Measurements from ENCODE around the gene AQP6.

AQP6 gene

DNA sequence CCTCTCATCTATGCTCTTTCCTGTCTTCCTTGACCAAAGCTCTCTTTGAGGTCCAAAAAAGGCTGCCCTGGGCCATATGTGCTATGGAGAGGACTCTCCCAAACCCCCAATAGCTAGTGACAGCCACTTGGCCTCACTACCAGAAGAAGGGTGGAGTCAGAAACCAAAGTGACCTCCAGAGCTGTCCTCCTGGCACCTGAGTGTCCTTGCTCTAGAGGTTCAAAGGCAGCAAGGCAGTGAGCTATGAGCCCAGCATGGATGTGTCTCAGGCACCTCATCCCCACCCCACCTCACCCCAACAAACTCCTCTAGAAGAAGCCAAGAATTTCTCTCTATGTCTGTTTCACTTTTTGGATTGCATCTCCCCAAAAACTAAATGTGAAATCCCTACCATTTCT lies 15.2 kb upstream of the AQP6 start:
- no peak for DNase-seq

DNA sequence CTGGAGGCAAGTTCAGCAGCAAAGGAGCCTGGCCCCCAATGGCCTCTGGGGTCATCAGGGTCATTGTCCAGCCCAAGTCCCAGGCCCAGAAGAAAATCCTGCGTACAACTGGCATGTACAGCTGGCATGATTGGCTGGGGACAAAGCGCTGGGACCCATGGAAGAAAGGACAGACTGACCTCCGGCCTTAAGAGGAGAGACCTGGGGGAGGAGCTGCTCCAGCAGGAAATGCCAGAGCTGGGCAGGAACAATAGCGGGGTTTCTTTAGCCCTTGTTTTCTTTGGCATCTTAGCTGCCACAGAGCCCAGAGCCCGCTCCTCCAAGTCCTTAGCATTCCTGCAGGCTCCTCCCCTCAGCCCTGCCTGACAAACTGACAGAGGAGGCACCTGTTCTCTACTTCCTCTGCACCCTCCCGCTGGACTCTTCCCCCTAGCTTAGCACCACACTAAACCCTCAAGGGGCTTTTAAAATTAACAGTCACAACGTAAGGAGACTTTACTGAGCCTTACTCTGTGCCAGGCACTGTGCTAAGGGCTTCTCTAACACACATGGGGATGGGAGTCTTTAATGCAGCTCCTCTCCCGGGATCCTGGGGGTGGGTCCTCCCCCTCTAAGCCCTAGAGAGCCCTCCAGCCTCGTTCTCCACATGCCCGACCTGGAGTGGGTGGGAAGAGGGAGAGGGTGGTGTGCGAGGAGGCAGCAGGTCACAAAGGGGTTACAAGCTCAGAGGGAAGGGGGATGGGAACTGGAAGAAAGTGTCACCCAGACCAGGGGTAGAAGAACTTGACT lies 12.9 kb upstream of the AQP6 start:
- DNase-seq = no peak

DNA sequence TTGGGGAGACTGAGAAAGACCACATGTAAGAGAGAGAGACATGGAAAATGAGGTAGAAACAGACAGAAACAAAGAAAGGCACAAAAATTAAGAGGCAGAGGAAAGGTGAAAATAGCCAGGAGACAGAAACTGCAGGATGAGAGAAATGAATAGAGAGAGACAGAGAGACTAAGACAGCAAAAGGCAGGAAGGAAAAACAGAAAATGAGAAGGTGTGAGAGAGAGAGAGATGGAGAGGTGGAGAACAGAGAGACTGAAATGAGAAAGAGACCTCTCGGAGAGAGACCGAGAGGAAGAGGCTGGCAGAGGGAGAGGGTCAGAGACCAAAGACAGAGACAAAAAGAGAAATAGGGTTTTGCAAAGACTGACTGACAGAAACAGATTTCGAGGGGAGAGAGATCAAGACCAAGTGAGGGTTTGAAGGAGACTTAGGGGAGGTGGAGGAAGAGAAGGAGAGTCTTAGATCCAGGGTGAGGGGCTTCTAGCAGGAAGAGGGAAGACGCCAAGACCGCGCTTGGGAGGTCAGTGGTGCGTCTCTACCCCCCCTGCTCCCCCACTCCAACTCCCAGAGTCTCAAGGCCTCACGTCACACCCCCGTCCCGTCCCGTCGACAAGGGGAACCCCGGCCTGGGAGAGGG lies 12.2 kb upstream of the AQP6 start:
- no peak for DNase-seq

DNA sequence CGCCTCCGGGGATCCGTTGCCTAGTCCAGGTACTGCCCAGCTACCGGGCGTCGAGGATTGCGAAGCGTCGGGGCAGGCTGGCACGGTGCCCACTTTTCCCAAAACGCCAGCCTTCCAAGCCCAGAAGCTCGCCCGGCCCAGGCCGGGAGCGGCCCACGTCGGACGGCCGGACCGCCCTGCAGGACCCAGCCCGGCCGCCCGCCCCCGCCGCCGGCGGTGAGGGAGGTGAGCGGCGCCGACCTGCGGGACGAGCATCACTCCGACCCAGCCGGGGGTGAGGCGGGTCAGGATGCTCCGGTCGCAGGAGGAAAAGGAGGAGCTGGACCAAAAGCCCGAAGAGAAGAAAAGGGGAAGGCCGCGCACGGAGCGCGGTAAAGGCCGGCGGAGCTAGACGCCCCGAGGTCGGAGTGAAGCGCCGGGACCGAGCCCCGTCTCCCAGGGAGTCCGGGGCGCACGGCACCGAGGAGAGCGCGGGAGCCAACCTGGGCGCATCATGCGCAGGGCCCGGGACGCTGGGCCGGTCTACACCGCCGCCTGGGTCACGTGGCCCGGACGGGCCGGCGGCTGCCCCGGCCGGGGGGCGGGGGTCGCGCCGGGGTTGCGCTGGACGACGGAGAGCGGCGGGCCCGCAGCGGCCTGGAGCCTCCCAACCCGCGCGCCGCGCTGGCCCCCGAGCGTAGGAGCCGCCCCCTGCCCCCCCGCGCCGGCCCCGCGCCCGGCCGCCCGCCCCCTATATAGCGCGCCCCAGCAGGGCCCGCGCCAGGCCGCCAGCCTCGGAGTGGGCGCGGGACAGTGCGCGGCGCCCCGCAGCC lies 11.4 kb upstream of the AQP6 start, which contains the start of gene AQP5:
Gene AQP5 (plus strand): TSS at position 762 of the 812 bp plus-strand sequence. CDS start 146 bp downstream, outside the sequence.
- DNase-seq = no peak

DNA sequence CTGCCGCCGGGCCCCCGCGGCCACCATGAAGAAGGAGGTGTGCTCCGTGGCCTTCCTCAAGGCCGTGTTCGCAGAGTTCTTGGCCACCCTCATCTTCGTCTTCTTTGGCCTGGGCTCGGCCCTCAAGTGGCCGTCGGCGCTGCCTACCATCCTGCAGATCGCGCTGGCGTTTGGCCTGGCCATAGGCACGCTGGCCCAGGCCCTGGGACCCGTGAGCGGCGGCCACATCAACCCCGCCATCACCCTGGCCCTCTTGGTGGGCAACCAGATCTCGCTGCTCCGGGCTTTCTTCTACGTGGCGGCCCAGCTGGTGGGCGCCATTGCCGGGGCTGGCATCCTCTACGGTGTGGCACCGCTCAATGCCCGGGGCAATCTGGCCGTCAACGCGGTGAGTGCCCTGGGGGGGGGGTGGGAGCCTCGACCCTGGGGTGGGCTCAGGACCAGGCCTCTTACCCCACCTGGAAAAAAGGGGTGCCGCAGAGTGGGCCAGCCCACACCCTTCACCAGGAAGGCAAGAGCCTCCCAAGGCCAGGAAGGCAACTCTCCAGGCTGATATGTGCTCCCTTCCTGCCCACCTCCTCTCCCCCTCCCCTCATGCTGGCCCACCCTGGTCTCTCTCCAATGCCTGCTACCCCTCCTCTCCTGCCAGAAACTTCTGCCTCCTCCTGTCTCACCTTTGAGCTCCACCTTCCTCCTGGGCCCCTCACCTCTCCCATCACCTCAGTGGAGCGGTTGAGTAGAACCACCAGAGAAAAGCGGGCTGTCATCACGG lies 10.6 kb upstream of the AQP6 start:
- DNase-seq = no peak

DNA sequence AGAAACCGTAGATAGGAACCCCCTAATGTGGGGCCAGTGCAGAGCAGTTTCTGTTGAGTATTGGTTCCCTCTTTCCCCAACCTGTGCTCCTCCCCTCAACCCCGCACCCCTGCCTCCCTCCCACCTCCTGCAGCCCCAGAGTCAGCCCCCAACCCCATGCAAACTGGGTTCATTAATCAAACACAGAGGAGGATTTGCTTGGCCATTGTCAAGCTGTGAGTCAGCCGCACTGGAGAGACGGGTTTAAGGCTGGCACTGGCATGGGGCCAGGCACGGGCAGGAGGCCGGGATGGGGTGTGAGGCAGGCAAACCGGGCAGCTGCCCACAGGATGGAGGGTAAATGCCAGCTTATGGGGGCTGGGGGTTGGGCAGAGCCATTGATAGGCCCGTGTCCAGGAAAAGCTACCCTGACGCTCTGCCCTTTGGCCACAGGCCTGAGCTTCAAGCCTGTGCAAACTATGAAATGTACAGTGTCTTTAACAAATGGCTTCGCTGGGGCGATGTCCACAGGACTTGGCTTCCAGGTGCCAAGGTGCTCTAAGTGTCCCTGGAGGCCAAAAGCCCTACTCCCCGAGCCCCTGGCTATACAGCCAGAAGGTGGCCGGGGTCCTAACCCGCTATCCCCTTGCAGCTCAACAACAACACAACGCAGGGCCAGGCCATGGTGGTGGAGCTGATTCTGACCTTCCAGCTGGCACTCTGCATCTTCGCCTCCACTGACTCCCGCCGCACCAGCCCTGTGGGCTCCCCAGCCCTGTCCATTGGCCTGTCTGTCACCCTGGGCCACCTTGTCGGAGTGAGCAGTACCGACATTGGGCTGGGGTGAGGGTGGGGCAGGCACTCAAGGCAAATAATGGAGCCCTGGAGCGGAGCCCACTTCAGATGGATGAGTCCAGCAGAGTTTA lies 9.6 kb upstream of the AQP6 start:
- DNase-seq = no peak

DNA sequence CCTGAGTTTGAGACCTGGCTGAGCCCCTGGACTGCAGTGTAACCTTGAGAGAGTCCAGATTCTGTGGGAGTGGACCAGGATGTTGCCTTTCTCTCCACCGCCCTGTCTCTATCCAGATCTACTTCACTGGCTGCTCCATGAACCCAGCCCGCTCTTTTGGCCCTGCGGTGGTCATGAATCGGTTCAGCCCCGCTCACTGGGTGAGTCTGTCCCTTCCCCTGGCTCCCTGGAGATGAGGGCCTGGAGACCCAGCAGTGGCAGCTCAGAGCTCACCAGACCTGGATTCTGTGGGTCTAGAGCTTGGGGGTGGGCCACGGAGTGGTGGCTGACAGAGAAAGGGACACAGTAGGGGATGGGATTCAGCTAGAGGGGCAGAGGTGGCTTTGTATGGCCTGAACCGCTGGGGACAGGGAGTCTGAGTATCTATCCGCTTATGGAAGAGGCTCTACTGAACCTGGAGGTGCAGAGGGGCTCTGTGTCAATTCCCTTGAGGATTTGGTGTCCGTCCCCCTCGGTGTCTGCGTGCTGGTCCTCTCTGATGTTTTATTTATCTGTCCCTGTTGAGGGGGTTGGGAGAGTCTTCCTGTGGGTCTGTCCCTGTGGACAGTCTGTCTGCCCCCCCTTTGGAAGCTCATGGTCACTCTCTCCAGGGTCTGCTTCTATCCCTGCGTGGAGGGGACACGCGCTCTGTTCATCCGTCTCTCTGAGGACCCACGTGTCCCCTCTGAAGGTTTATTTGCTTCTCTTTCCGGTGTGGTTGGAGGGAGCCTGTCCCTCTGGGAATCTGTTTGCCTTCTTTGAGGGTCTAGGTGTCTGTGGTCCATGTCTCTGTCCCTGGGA lies 8.6 kb upstream of the AQP6 start:
- DNase-seq = no peak

DNA sequence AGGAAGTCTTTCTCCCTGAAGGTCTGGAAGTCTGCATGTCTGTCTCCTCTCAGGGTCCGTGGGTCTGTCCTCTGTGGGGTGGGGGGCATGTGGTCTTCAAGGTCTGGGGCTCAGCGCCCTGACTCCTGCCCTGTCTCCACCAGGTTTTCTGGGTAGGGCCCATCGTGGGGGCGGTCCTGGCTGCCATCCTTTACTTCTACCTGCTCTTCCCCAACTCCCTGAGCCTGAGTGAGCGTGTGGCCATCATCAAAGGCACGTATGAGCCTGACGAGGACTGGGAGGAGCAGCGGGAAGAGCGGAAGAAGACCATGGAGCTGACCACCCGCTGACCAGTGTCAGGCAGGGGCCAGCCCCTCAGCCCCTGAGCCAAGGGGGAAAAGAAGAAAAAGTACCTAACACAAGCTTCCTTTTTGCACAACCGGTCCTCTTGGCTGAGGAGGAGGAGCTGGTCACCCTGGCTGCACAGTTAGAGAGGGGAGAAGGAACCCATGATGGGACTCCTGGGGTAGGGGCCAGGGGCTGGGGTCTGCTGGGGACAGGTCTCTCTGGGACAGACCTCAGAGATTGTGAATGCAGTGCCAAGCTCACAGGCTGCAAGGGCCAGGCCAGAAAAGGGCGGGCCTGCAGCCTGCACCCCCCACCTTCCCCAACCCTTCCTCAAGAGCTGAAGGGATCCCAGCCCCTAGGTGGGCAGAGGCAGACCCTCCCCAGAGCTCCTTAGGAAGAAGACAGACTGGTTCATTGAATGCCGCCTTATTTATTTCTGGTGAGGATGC lies 7.7 kb upstream of the AQP6 start:
- DNase-seq = no peak

DNA sequence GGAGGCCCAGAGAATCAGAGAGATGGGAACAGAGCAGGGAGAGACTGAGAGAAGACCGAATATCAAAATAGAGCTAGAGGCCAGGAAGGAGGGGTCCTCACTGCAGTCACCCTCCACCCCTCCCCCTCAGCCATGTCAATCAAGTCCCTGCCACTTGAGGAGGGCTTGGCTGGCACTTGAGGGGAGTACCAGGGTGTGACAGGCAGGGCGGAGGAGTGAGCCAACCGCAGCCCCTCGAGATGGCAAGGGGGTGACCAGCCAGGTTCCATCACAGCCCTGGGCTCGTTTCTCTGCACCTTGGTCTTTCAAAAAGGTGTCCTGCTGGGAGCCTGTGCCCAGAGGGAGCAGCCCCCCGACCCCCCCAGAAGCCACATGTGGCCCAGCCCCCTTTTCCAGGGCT lies 6.9 kb upstream of the AQP6 start:
- DNase-seq = no peak

DNA sequence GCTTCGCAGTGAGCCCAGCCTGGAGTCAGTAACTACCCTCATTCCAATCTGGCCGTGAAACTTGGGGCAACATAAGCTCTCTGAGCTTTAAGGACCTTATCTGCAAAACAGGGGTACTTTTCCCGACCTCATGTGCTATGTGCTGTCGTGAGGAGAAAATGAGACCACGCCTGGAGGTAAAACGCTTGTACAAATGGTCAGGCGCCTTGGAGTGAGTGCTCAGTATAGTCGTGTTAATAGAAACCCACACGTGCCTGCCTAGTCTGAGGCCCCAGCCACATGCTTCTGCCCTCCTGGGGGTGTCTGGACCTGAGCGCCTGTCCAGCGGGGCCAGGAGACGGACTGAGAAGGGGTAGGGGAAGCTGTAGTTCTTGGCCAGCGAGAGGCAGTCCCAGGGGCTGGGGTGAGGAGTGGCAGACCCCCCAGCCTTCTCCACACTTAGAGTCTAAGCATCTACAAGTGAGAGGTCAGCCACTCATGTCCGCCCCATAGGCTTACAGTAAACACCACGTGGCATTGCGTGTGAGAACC lies 6.2 kb upstream of the AQP6 start:
- DNase-seq = no peak

DNA sequence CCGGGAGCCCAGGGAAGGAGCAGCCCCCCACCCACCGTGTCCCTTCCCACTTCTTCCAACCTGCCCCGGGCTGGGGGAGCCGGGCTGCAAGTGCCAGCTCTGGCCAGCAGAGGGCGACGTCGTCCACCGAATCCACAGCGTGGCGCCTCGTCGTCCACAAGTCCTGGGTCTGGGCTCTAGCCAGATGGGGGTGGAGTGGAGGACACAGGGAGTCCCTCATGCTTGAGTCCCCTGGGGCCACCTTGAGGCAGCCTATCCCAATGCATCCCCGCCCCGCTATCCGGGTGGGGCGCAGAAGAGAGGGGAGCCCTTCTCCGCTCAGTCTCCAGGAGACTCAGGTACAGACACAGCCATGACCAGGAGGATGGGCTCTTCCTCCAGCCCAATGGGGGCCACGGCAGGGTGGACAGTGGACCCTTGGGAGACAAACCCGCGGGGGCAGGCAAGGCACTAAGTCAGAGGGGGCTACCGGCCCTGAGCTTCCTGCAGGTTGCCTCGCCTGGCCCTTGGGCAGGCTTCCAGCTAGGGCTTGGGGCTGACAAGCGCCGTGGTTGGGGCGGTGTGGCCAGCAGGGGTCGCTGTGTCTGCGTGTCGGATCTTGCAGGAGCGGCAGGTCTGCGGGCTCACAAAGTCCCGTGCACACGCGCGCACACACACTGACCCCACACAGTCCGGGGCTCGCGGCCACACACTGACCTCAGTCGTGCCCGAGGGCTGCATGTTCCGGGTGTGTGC lies 5.5 kb upstream of the AQP6 start:
- peak; percentile 73 for DNase-seq

DNA sequence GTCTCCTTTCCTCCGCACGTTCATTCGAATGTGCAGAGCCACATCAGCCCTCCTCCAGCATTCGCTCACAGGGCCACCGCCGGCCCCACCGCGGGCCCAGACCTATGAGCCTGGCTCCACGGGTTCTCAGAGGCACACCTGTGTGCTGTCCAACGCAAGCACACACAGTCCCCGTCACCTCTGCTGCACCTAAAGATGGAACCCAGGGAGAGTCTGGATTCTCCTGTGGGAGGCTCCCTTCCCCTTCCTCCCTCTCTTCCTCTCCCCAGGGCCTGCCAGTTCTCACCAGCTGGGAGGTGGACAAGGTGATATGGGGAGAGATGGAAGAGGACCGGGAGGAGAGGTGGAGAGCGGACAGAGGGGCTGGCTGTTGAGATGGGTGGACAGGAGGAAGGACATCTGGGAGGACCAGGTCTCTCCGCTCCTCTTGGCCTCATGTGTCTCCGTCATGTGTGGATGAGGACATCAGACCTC lies 4.9 kb upstream of the AQP6 start:
- DNase-seq = no peak

DNA sequence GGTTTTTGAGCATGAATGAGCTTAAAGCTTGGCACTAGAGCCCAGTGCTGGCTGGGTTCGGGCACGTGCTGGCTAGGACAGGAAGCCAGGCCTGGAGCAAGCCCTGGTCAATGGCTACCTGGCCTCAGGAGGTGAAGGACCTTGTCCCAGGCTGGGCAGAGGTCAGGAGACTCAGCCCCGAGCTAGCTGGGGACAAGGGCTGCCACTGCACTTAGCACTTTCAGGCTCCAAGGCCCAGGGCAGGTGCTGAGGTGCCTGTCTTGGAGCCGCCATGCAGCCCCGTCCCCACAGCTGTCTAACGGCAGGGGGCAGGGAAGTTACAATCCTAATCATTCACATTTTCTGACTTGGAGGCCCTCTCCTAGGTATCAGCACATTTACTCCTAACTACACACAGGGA lies 4.3 kb upstream of the AQP6 start:
- no peak for DNase-seq

DNA sequence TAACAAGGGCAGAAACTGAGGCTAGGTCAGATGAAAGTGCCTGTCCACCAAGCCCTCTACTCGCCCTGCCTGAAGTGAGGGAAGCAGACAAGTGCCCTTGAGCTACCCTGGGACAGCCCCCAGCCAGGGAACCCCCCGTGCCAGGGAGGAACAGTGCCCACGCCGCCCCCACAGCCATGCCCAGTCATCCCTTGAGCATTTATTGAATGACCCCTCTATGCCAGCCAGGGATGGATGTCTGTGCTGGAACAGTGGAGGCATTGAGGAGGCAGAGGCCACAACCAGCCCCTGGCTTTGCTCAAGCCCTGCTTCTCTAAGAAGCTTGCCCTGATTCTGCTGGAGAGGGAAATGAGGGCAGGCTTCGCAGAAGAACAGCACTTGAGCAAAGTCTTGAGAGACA lies 3.7 kb upstream of the AQP6 start:
- DNase-seq = no peak

DNA sequence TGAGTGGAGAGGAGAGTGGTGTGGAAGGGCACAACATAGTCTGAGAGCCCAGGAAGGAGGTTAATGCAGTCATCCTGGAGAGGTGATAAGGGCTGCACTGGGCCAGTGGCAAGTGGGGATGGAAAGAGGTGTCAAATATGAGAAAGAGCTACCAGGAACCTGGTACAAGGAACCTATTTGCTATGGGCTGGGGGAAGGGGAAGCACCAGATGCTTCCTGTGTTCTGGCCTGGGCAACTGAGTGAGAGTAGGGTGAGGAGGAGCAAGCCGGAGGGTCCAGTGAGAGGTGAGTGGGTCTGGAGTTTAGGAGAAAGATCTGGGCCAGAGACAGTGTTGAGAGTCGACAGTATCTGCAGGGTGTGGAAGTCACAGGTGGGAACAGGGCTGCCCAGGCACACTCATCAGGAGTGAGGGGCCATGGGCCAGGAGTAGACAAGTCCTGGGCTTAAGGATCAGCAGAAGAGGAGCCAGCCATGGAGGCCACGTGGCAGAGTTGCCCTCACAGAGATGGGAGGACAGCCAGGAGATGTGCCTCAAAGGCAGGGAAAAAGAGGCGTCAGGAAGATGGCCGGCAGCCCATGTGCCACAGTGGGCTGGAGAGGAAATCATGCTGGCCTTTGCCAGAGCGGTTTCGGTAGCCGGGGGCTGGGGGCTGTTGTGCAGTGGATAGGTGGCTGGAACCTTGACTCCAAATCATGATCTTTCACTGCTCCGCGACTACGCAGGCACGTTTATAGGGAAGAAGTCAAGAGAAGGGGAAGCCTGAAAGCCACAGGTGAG lies 2.9 kb upstream of the AQP6 start:
- DNase-seq = no peak

DNA sequence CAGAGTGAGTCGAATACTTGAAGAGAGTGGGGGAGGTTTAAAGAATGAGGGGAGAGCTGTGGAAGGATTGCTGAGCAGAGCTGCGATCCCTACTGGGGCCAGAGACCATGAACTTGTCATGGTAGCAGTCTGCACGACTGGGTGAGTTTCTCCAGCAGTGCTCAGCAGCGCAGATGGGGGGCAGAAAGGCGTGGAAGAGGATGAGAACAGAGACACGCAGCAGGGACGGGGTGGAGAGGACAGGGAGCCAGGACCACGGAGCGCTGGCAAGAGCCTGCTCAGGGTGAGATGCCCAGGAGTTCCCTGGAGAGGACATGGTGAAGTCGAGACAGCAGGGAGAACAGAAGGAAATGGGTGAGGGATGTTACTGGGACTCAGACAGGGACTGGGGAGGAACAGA lies 2.1 kb upstream of the AQP6 start:
- no peak for DNase-seq

DNA sequence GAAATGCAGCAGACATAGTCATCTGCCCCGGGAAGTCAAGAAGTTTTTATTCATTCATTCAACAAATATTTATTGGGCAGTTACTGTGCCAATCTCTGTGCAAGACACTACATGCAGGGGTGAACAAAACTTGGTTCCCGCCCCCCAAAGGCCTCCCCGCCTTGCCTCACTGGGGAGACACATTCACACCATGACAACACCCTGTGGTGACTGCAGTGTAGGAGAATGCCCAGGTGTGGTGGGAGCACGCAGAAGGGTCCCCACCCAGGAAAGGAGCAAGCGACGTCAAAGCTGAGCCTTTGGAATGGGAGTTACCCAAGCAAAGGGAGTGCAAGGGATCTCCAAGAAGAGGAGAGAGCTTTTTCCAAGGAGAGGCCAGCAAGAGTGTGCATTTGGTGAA lies 1.6 kb upstream of the AQP6 start:
- no peak for DNase-seq

DNA sequence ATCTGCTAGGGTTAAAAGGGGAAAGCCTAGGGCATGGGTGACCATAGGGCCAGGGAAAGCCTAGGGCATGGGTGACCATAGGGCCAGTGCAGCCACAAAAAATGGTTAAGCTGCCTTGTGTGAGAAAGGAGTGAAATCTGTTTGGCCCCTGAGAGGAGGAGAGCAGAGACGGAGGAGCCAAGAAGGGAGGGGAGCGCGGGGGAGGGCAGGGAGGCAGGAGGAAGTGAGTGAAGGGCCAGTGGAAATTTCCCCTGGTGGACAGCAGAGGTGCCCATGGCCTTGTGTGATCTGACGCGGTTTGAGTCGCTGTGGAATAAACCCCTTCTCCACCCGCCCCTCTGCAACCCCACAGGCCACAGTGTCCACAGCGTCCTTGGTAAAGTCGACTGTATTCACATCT lies 618 bp upstream of the AQP6 start:
- DNase-seq = no peak
